Adipocyte (in vitro differentiated cells): ENCODE results near the gene CYP26C1.

Source experiments
- DNase-seq: peaks from one replicate; pipeline ENCODE4 v3.0.0-alpha.2; 2015; ENCODE audit warnings: low read depth
- H3K27me3 ChIP-seq: replicated peaks from 2 replicates; pipeline ENCODE4 v1.7.0; 2013; ENCODE audit warnings: mild to moderate bottlenecking, low read length, moderate library complexity; ENCODE audit not compliant: control insufficient read depth, insufficient read depth
- H3K36me3 ChIP-seq: 2 replicates; pipeline ENCODE4 v1.7.0; 2013; ENCODE audit warnings: low read length, mild to moderate bottlenecking, moderate library complexity; ENCODE audit not compliant: control insufficient read depth, insufficient read depth, severe bottlenecking
- H3K4me1 ChIP-seq: 2 replicates; pipeline ENCODE4 v1.7.0; 2013; ENCODE audit warnings: mild to moderate bottlenecking, low read length, moderate library complexity; ENCODE audit not compliant: control insufficient read depth, insufficient read depth
- H3K4me3 ChIP-seq: 2 replicates; pipeline ENCODE4 v1.7.0; 2013; ENCODE audit warnings: mild to moderate bottlenecking, low read length, moderate library complexity
- H3K9ac ChIP-seq: 2 replicates; pipeline ENCODE4 v1.7.0; 2013; ENCODE audit warnings: mild to moderate bottlenecking, low read length, moderate library complexity
- H3K9me3 ChIP-seq: 2 replicates; pipeline ENCODE4 v1.7.0; 2013; ENCODE audit warnings: mild to moderate bottlenecking, low read length, moderate library complexity; ENCODE audit not compliant: control insufficient read depth

The CYP26C1 gene

DNA sequence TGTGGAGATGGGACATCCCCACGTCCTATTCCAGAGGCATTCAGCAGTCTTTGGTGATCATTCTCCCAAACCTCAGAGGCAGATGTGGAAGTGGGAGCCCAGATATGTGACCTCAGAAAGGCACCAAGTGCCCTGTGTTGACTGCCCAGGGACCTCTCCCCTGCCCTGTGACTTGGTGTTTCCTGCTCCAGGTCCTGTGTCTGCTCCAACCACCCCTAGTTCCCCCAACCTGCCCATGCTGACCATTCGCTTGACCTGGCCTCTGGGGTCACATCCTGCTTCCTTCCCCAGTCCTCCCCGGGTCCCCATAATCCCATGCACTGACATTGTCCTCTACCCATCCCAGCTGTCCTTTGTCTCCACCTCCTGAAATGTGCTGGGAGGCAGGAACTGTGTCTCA lies 20.7 kb downstream of the CYP26C1 start:
- Histone ChIP-seq H3K27me3 (peaks cover 18% of the 10 kb centered on the region), H3K36me3 (no peaks in the 10 kb centered on the region), H3K4me3 (no peak overlapping the region), H3K9me3 (no peaks in the 10 kb centered on the region), H3K9ac (no peak overlapping the region), H3K4me1 (peaks cover 17% of the 10 kb centered on the region)
- DNase-seq: no peak

DNA sequence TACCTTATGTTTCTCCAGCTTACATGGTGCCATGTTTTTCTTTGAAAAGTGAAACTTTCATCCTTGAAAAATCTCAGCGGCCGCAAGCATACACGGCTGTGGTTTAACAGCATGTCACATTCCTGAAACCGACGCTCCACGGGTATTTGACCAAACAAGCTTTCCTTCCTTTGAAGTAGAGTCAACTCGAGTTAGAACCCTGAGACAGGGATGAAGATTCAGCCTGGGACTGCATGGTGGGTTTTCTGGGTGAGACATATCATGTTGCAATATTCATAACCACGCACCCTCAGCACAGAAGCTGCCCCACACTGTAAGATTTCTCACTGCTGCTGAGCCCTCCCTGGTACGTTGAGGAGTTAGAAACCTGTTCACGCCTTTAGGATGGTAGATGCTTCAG lies 21.2 kb downstream of the CYP26C1 start:
- Histone ChIP-seq H3K4me1 (peaks cover 17% of the 10 kb centered on the region), H3K9ac (no peak overlapping the region), H3K4me3 (no peak overlapping the region), H3K36me3 (no peaks in the 10 kb centered on the region), H3K9me3 (no peaks in the 10 kb centered on the region), H3K27me3 (peaks cover 18% of the 10 kb centered on the region)
- DNase-seq: no peak

DNA sequence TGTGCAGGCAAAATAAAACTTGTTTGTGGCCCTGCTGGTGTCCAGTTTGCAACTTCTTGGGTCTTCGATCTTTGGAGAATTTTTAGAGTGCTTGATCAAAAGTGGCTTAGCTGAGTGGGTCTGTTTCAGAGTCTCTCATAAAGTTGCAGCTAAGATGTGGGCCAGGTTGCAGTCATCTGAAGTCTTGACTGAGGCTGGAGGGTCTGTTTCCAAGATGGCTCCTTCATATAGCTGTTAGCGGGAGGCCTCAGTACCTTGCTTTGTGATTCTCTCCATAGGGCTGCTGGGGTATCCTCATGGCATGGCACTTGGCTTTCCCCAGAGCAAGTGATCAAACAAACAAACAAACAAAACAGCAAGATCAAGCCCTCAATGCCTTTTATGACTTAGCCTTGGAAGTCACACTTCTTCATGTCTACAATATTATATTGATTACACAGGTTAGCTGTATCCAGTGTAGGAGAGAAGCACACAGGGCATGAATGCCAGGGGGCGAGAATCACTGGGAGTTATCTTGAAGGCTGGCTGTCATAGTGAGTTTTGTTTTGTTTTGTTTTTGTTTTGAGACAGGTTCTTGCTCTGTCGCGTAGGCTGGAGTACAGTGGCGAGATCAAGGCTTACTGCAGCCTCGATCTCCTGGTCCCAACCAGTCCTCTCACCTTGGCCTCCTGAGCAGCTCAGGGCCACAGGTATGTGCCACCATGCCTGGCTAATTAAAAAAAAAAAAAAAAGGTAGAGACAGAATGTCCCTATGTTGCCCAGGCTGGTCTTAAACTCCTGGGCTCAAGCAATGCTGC lies 23.3 kb downstream of the CYP26C1 start:
- Histone ChIP-seq H3K36me3 (no peaks in the 10 kb centered on the region), H3K4me1 (peaks cover 12% of the 10 kb centered on the region), H3K27me3 (peaks cover 18% of the 10 kb centered on the region), H3K4me3 (no peak overlapping the region), H3K9me3 (no peaks in the 10 kb centered on the region), H3K9ac (no peak overlapping the region)
- no peak for DNase-seq

DNA sequence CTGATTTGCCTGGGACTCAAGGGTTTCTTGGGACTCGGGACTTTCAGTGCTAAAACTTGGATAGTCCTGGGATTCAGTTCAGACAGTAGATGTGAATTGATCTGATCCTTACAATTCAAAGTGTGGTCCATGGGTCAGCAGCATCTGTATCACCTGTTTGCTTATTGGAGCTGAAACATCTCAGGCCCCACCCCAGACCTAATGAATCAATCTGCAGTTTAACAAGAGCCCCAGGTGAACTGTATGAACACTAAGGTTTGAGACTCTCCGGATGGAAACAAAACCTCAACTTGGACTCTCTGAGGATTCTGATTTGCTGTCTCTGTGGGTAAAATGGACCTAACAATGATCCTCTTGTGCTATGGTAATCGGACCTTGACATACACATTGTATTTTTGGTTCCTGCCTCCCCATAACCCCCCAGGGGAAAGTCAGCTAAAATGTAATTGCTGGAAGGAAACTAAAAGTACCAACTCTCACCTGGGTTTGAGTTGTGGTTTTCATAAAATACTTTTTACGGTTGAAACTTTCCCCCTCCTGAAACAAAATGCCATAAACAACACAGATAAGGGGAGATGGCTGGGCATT lies 24.8 kb downstream of the CYP26C1 start:
- DNase-seq: no peak
- Histone ChIP-seq H3K9ac (no peak overlapping the region), H3K4me1 (no peaks in the 10 kb centered on the region), H3K27me3 (peaks cover 18% of the 10 kb centered on the region), H3K9me3 (no peaks in the 10 kb centered on the region), H3K4me3 (no peak overlapping the region), H3K36me3 (no peaks in the 10 kb centered on the region)

DNA sequence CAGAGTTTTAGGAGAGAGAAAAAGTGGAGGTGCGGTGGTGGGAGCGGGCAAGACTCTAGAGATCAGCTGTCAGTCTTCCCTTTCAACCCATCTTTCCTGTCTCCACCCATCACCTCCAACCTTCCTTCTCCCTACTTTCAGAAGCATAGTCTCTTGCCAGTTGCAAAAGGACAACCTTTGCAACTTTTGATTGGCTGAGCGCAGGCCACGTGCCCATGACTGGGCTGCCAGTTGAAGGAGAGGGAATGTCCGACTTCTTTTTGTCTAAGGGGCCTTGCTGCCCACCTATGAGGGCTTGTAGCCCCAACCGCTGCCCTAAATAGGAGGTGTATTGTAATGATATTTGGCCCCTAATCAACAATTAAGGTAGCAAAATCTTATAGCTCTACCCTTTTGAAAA lies 25.7 kb downstream of the CYP26C1 start:
- H3K9ac ChIP-seq: no peak overlapping the region
- no peak overlapping the region for H3K4me3 ChIP-seq
- no peaks in the 10 kb centered on the region for H3K4me1 ChIP-seq
- H3K36me3 ChIP-seq: no peaks in the 10 kb centered on the region
- no peak for DNase-seq
- H3K27me3 ChIP-seq: peaks cover 16% of the 10 kb centered on the region
- H3K9me3 ChIP-seq: no peaks in the 10 kb centered on the region

DNA sequence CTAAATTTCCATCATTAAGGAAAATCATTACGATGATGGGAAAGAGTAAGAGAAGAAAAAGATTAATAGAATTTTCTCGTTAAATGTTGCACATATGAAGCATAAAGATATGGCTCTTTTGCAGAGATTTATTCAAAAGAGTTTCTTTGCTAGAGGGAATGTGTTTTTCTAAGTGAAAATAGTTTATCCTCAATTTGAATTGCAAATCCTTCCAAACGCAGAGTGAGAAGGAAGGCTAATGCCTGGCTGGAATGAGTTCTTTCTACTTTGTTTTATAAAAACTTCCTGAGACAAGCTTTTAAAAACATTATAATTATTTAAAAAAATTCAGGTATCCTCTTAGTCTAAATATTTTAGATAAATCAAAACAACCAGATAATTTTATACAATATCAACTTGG lies 27.2 kb downstream of the CYP26C1 start:
- no peak overlapping the region for H3K9ac ChIP-seq
- H3K4me1 ChIP-seq: no peaks in the 10 kb centered on the region
- no peak for DNase-seq
- H3K9me3 ChIP-seq: no peaks in the 10 kb centered on the region
- H3K4me3 ChIP-seq: no peak overlapping the region
- no peaks in the 10 kb centered on the region for H3K36me3 ChIP-seq
- H3K27me3 ChIP-seq: peaks cover 9% of the 10 kb centered on the region

DNA sequence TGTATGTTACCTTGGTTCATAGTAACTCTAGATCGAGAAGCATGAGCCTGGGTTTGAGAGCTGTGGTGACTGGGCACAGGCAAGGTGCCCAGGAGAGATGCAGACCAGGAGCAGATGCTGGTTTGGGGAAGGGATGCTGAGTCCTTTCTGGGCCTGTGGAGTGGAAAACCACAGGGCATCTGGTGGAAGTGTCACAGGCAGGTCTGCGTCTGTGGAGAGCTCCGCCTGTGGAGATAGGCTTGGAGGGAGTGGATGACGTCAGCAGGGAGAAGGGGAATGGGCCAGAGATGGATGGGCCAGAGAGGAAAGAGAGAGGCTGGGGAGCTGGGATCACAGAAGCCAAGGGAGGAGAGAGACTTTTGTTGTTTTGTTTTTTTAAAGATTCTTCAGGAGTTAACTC lies 27.9 kb downstream of the CYP26C1 start:
- DNase-seq: no peak
- Histone ChIP-seq H3K9me3 (no peaks in the 10 kb centered on the region), H3K4me1 (no peaks in the 10 kb centered on the region), H3K27me3 (peaks cover 9% of the 10 kb centered on the region), H3K36me3 (no peaks in the 10 kb centered on the region), H3K4me3 (no peak overlapping the region), H3K9ac (no peak overlapping the region)

DNA sequence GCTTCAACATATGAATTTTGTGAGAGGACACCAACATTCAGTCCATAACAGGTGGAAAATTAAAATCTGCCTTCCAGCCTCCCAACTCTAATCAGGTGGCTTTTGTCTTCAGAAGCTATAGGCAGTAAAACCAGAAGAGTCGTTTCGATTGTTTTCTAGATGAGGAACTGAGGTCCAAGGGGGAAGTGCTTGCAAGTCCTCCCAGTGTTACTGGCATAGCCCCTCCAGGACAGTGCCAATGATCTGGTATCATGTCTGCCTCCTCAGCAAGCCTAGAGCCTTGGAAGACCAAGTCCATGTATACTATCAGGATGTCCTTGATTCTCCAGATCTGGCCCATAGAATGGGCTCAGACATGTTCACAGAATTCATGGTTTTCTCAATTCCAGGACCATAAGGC lies 30.0 kb downstream of the CYP26C1 start:
- Histone ChIP-seq H3K9me3 (no peaks in the 10 kb centered on the region), H3K4me3 (no peak overlapping the region), H3K36me3 (no peaks in the 10 kb centered on the region), H3K27me3 (peaks cover 18% of the 10 kb centered on the region), H3K9ac (no peak overlapping the region), H3K4me1 (no peaks in the 10 kb centered on the region)
- DNase-seq: no peak

DNA sequence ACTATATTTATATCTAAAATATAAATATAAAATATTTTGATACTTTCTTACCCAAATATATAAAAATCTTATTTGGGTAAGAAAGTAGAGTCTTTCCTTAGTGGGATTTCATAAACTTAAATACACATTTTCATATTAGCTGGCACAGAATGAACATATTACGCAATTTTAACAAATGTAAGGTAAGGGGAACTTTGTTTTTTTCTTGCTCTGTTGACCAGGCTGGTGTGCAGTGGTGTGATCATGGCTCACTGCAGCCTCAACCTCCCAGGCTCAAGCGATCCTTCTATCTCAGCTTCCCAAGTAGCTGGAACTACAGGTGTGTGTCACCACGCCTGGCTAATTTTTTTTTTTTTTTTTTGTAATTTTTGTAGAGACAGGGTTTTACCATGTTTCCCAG lies 31.4 kb downstream of the CYP26C1 start:
- no peaks in the 10 kb centered on the region for H3K9me3 ChIP-seq
- no peaks in the 10 kb centered on the region for H3K36me3 ChIP-seq
- H3K9ac ChIP-seq: no peak overlapping the region
- DNase-seq: no peak
- H3K4me3 ChIP-seq: no peak overlapping the region
- H3K27me3 ChIP-seq: peaks cover 16% of the 10 kb centered on the region
- H3K4me1 ChIP-seq: no peaks in the 10 kb centered on the region

DNA sequence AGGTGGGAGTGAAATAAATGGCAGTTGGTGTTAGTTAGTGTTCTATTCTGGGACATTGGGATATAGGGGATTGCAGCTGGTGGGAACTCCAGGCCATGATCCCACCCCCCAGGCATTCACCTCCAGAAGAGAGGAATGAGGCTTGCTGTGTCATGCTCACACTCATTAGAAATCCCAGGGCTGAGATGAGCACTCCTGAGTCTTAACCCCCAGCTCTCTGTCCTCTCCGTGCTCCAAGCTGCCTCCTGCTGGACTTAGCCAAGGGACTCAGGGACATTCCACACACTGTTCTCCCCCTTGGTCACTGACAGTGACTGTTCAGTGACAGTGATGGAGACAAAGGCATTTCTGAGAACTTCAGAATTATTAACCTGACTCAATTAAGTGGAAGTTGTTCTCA lies 34.6 kb downstream of the CYP26C1 start:
- Histone ChIP-seq H3K36me3 (no peaks in the 10 kb centered on the region), H3K27me3 (peaks cover 16% of the 10 kb centered on the region), H3K4me3 (no peak overlapping the region), H3K9me3 (no peaks in the 10 kb centered on the region), H3K4me1 (no peaks in the 10 kb centered on the region), H3K9ac (no peak overlapping the region)
- DNase-seq: no peak

DNA sequence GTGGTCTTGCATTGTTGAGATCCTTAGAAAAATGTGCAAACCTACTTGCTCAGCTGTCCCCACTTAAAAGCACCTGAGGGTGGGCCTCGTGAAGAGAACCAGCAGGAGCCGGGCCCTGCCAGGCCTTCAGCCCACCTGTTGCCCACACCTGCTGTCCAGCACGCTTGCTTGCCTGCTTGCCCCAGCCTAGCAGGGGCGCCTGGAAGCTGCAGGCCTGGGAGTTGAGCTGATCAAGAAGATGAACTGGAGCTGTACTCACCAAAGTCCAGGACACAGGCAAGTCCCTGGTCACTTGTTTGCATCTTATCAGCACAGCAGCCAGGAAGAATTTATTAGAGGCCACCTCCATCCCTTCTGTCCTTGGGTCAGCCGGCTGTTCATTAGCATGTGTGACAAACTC lies 36.3 kb downstream of the CYP26C1 start:
- H3K4me1 ChIP-seq: no peaks in the 10 kb centered on the region
- no peaks in the 10 kb centered on the region for H3K36me3 ChIP-seq
- H3K9me3 ChIP-seq: no peaks in the 10 kb centered on the region
- peaks cover 10% of the 10 kb centered on the region for H3K27me3 ChIP-seq
- H3K9ac ChIP-seq: no peak overlapping the region
- no peak overlapping the region for H3K4me3 ChIP-seq
- no peak for DNase-seq

DNA sequence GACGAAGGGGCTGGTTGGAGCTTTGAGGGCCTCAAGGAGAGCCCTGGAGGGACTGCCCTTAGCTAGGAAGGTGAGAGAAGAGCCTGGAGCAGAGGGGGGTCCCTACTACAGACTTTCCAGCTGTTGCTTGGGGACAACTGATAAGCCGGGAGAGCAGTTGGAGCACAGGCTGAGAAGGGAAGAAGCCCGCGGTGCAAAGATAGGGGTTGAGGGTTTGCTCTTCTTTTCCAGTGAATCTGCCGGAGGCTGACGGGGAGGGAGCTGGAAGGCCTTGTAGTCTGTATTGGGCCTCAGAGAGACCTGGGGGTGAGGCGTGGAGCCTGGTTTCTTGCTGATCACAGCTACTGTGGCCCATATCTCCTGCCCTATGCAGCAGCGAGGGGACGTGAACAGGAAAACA lies 36.8 kb downstream of the CYP26C1 start:
- no peaks in the 10 kb centered on the region for H3K36me3 ChIP-seq
- peaks cover 10% of the 10 kb centered on the region for H3K27me3 ChIP-seq
- no peak overlapping the region for H3K9ac ChIP-seq
- H3K4me3 ChIP-seq: no peak overlapping the region
- no peaks in the 10 kb centered on the region for H3K4me1 ChIP-seq
- no peaks in the 10 kb centered on the region for H3K9me3 ChIP-seq
- no peak for DNase-seq
